Stimulated activated CD8-positive, alpha-beta memory T cell treated with anti-CD3 and anti-CD28 coated beads, Interleukin-7, amount 100 ng/mL, for 4 hours (primary cell): Measurements from ENCODE around the gene GAK.
"Not testable (repeated sequence)": the region's sequence is repeated elsewhere in the genome, so short reads cannot be mapped to it uniquely, and the experiment has no call there.

Experiments
- DNase-seq, 2 donors: peaks; one replicate each; pipeline ENCODE4 v3.0.0-alpha.2; 2020; ENCODE audit warnings: low read depth in 2 of 2

Gene GAK

GRCh38 chr4:819401-820229 is 112.5 kb downstream of the GAK start:
- DNase-seq = no peak

GRCh38 chr4:818106-818921 is 113.8 kb downstream of the GAK start:
- DNase-seq = no peak

- no peak for DNase-seq
These were observed 116.5 kb downstream of the GAK start for GRCh38 chr4:815464-816146.

GRCh38 chr4:814312-814850 is 117.7 kb downstream of the GAK start:
- DNase-seq = no peak

- no peak for DNase-seq
These were observed 118.2 kb downstream of the GAK start for GRCh38 chr4:813900-814299.

- no peak for DNase-seq
These were observed 123.1 kb downstream of the GAK start for GRCh38 chr4:808860-809570.

GRCh38 chr4:807792-808191 is 124.3 kb downstream of the GAK start:
- no peak for DNase-seq

- DNase-seq = not testable (repeated sequence)
These were observed 125.1 kb downstream of the GAK start for GRCh38 chr4:806979-807378.

- DNase-seq = no peak
These were observed 127.3 kb downstream of the GAK start for GRCh38 chr4:804804-805203.

DNA sequence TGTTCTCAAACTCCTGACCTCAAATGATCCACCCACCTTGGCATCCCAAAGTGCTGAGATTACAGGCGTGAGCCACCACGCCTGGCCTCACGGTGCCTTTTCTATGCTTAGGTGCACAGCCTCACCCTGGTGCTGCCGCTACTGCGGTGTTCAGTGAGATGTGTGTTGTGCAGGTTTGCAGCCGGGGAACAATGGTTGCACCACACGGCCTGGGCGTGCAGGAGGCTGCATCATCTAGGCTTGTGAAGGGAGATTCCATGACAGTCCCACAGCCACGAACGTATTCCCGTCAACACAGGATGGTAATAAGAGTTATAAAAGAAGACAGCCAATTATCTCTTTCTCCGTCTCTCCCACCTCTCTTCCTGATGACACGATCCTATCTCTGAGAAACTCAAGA is 128.2 kb downstream of the GAK start:
- no peak for DNase-seq

GRCh38 chr4:801436-802124 is 130.5 kb downstream of the GAK start:
- no peak for DNase-seq
